ENCODE data around the gene MITF.

MITF gene

DNA sequence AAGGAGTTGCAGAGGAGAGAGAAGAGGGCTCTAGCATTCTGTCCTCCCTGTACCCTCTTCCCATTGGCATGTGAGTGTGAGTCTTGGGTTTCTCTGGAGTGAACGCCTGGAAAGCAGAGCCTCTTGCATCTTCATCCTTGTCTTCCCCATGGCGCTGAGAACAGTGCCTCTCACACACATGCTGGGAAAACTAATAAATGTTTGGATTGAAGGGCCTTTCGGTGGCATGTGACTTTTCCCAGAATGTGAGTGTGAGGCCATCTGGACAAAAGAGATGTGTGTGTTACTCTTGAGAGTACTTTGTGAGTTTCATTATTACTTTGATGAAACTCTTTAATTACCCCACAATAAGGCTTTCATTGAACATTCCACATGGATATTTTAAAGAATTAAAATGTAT, 122.3 kb downstream of the MITF start:
- DNase-seq (ENCODE audit: low read depth, low spot score) = no peak
- no peak overlapping the region for H3K4me3 ChIP-seq (ENCODE audit: low read length)

DNA sequence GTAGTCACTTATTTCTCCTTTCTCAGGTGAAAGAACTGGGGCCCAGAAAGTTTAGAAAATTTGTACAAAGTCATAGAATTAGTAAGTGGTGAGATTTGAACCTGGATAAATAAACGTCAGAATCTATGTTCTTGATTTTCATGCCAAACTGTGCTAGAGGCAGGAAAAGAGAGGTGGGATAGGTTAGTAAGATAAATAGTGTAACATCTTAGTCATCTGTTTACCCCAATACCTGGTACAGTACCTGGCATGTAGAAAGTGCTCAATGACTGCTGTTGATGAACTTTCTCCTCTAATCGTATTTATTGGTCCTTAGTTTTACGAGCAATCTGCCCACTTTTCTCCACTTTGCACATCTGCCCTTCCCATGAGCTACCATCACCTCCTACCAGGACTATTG, 124.9 kb downstream of the MITF start:
- no peak for DNase-seq (ENCODE audit: low read depth, low spot score)
- H3K4me3 ChIP-seq (ENCODE audit: low read length) = no peak overlapping the region

DNA sequence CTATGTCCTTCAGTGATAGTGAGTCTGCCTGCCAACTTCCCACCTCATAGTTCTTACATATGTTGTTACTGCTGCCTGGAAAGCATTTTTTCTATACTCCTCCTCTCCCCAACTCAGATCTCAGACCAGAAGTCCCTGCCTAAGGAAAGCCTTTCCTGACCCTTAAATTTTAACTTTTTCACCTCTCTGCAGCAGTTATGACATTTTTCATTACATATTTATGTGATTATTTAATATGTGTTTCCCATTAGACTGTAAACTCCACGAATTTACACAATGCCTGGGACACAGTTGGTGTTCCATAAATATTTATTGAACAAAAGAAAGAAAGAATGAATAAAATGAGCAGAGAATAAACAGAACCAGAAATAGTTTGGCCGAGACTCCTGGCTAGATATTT, 125.5 kb downstream of the MITF start:
- no peak for DNase-seq (ENCODE audit: low read depth, low spot score)
- no peak overlapping the region for H3K4me3 ChIP-seq (ENCODE audit: low read length)

DNA sequence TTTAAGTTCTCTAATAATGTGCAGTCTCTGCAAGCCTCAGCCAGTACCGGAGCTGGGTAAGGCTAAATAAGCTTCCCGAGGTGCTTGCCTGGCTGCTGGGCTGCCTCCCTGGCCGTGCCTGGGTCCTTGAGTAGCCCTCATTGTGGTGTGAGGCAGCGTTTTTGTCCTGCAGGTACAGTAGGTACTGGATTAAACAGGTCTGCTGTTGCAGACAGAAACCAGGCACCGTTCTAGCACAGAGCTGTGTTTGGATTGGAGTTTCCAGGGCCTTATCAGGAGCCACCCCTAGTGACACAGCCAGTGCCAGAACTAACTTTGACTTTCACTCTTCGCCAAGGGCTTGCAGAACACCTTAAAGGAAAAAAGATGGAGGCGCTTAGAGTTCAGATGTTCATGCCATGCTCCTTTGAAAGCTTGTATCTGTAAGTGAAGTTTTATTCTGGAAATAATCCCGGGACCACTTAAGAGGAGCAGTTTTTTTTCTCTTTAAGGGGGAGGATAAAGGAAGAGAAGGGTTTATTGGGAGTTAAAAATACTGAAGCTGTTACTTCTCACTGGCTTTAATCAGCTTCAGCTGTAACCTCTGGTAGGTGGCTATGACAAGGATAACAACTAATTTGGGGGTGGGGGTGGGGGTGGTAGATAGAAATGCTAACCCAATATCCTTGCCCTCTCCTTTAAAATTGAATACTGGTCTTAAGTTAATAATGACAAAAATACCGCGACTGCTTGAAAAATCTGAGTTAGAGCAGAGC, 126.8 kb downstream of the MITF start:
- no peak overlapping the region for H3K4me3 ChIP-seq (ENCODE audit: low read length)

DNA sequence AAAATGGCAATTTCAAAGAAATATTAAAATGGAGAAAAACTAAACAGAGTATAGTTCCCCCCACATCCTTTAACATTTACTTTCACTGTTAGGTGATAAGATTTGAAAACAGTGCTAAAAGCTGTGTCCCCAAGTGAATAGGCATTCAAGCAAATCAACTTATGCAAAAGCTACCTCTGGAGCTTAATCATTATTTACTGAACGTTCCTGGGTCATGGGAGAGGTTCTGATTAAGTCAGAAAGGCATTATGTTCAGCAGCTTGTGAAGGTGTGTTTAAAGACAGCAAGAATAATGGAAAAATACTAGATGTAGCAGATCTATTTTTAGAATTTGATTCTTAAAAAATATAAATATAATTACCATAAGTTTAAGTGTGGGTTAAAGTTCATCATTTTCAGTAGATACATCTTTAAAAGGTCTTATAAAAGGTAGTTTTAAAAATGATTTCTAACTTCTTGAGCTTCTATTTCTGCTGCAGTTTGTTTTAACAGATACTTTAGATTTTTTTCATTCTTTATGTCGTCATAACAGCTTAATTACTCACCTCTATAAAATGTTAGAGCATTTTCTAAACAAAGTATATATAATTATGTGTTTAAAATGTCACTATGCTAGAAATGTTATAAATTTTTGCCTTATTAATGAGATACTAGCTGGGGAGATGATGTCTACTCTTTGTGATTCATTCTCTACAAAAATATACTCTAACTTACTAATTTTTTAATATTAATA, 127.9 kb downstream of the MITF start:
- no peak for DNase-seq (ENCODE audit: low read depth, low spot score)
- H3K4me3 ChIP-seq (ENCODE audit: low read length) = no peak overlapping the region

More for the DNA sequence above, 126.8 kb downstream of the MITF start:
- DNase-seq (ENCODE audit: low read depth, low spot score) = no peak

DNA sequence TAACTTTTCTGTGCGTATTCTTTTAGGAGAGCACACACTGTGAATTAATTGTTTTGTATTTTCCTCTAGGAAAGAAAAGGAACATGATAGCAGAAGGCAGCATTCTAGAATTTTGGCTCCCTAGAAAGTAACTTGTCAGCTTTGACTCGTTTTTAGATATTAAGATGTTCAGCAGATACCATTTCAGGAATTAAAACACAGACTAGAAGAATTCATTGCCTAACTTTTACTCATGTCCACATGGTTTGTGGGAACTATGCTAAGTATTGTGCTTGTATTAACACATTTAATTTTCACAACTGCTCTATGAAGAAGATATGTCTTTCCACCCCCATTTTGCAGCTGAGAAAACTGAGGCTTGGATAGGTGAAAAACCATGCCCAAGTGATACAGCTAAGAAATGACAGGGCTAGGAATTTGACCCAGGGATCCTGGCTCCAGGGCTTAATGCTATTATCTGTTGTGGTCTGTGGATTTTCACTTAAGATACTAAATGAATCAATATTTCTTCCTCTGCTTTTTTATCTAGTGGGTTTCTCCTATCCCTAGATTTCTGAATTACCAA, 128.8 kb downstream of the MITF start:
- H3K4me3 ChIP-seq (ENCODE audit: low read length) = no peak overlapping the region

DNA sequence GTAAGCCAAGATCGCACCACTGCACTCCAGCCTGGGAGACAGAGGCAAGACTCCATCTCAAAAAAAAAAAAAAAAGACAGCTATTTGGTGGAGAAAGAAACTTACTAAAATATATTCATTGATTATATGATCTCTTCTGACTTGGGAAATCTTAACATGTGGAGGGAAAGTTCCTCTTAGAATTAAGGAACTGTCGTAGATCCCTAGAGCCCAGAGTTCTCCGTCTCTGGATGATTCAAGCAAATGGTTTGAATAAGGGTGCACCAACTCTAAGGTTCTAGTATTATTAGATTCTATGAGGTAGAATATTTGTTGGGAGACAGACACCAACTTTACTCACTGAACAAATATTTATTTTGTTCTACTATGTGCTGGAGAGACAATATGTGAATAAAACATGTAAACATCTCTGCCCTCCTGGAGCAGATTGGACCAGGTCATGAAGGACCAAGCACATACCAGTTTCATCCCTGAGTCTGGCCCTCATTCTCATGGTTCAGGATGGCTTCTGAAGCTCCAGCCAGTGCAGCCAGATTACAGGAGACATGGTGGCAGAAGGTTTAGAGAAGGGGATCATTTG, 129.7 kb downstream of the MITF start:
- H3K4me3 ChIP-seq (ENCODE audit: low read length) = no peak overlapping the region
- no peak for DNase-seq (ENCODE audit: low read depth, low spot score)

More for the DNA sequence above, 128.8 kb downstream of the MITF start:
- DNase-seq (ENCODE audit: low read depth, low spot score) = no peak

DNA sequence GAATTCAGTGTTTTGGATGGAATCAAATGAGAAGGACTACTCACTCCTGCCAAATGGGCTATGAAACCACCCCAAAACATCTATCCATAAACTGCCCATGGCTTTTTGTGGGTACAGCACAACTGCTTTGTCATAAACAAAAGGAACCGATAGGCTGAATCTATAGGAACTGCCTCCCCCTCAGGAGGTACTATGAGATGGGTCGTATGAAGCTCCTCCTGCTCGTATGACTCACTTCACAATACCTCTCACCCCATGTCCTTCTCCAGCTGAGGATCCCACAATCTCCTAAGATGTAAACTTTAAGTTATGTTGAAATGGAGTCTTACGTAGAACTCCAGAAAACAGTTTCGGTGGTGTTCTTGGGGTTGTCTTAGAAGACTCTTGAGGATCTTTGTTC, 130.4 kb downstream of the MITF start:
- no peak overlapping the region for H3K4me3 ChIP-seq (ENCODE audit: low read length)
- DNase-seq (ENCODE audit: low read depth, low spot score) = no peak

DNA sequence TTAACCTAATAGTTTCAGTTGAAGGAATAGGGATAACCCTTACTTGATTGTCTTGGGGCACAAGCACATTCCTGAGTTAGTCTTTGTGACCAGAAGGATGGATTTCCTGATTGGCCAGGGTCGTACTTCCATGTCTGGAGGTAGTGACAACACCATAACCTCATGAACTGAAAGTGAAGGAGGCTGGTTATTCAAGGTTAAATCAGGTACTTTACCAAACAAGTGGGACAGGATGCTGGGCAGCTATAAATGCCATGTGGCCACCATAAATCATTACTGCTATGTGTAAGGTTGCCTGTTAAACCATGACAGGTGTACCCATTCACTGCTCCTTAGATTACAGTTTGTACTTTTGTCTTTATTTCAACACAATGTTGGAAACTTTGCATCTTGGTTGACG, 132.0 kb downstream of the MITF start:
- no peak for DNase-seq (ENCODE audit: low read depth, low spot score)
- H3K4me3 ChIP-seq (ENCODE audit: low read length) = no peak overlapping the region

DNA sequence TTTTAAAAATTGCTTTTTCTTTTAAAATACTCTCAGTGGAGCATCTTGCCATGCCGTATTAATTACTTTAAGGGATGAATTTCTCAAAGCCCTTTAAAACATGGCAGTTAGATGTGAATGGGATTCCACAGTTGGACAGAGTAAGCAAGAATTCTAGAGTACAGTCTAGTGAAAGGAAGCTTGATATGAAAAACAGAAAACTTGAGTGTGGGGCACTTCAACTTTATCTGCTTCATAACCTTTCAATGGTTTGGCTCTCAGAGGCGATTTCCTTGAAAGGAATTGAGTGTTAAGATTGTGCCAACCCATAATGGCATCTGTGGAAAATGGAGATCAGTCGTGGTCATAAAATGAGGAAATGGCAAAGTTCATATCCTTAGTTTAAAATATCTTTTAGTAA, 132.6 kb downstream of the MITF start:
- DNase-seq (ENCODE audit: low read depth, low spot score) = no peak
- H3K4me3 ChIP-seq (ENCODE audit: low read length) = no peak overlapping the region

DNA sequence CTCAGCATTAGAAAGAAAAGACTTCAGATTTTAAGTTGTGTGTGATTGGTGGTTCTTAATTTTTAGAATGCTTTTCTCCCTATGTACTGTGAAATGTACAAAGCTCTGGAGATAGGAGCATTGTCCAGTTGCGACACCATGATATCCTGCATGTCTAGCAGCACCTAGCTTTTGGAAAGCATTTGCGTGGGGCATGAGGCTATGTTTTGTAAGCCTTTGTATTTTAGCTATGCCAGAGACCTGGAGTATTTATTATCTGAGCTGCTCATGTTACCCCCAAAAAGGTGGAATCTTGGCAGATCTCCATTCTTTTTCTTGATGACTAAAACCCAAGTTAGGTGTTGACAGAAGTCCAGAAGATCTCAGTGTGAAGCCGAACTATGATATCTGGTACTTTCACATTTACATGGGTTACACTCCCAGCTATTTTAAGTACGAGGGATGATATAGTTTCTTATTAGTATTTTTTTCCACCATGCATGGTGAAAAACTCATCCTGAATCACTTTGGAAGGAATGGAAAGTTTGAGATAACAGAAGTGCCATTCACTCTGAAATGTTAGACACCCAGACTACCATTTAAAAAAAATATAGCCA, 133.6 kb downstream of the MITF start:
- H3K4me3 ChIP-seq (ENCODE audit: low read length) = no peak overlapping the region

DNA sequence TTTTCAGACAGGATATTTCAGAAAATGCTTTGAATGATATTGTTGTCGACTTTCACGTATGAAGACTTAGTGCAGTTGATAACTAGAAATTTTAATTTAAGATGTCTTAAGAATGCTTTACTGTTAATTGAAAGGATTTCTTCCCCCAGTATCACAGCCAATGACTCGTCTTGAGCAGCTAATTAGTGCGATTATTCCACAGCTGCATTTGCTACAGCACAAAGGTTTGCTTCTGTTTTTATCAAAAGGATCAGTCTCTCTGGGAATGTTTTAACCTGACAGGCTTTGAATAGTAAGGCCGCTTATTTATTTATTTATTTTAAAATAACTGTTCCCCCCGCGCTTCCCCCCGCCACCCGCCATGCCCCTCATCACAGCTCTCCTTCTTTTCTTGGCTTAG, 136.8 kb downstream of the MITF start:
- no peak for DNase-seq (ENCODE audit: low read depth, low spot score)
- no peak overlapping the region for H3K4me3 ChIP-seq (ENCODE audit: low read length)

More for the DNA sequence above, 133.6 kb downstream of the MITF start:
- no peak for DNase-seq (ENCODE audit: low read depth, low spot score)

DNA sequence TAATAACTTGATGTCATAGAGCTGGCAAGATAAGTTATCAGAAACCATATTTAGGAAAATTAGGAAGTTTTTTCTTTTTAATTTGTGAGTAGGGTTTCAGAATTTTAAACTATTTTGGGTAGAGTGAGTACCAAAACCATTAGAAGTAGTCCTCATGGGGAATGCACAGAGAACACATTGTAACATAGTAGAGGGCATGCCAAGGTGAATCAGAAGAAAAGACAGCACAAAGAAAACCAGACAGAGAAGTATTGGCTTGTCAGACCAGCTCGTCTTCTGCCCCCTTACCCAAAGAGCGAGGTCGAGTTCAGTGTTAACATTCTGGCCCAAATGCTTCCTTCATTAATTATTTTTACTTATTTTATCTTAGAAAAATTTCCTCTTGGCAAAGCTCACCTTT, 139.0 kb downstream of the MITF start:
- DNase-seq (ENCODE audit: low read depth, low spot score) = no peak
- no peak overlapping the region for H3K4me3 ChIP-seq (ENCODE audit: low read length)

DNA sequence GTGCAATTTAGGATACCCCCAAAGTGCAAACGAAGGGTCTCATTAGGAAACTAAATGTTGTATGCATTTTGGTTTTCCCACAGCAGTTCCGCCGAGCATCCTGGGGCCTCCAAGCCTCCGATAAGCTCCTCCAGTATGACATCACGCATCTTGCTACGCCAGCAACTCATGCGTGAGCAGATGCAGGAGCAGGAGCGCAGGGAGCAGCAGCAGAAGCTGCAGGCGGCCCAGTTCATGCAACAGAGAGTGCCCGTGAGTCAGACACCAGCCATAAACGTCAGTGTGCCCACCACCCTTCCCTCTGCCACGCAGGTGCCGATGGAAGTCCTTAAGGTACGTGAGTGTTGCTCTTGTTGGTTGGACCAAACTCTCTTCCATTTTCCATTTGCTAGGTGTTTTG, 139.8 kb downstream of the MITF start:
- H3K4me3 ChIP-seq (ENCODE audit: low read length) = no peak overlapping the region
- no peak for DNase-seq (ENCODE audit: low read depth, low spot score)

DNA sequence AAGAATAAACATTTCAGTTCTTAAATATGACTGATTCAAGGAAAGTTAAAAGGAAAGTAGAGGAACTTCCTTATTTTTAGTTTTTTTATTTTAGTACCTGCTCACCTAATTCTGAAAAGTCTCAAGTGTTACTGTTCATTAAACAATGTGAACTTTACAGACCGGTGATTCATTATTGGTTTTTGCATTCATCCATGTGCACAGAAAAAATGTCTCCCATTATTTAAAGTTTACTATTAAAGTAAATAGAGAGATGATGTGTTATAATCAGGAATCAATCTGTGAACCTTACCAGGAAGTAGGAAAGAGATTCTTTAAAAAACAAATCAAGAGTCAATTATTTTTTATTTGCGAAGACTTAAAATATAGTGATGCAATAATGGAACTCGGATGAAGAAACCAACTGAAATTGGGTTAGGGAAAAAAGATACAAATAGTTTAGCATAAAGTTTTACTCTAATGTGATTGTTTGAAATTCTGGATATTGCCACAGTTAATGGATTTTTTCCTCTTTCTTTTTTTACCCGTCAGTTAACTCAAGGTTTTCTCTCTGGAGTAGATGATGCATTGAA, 140.9 kb downstream of the MITF start:
- no peak overlapping the region for H3K4me3 ChIP-seq (ENCODE audit: low read length)
- DNase-seq (ENCODE audit: low read depth, low spot score) = no peak

DNA sequence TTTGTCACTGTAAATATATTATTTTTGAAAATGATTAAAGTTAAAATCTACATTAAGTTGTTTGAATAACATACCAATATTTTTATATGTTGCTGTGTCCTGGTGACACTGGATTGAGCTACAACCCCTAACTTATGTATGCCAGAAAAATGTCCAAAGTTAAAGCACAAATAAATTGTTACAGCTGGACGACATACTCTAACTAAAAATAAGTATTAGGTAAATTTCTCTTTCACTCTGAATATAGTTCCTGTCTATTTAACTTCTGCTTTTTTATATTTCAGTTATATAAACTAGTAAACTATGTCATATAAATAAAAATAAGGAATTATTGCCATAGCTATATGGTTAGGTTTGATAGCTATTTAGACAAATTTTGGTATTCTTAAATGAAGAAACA, 141.8 kb downstream of the MITF start:
- no peak overlapping the region for H3K4me3 ChIP-seq (ENCODE audit: low read length)
- no peak for DNase-seq (ENCODE audit: low read depth, low spot score)

DNA sequence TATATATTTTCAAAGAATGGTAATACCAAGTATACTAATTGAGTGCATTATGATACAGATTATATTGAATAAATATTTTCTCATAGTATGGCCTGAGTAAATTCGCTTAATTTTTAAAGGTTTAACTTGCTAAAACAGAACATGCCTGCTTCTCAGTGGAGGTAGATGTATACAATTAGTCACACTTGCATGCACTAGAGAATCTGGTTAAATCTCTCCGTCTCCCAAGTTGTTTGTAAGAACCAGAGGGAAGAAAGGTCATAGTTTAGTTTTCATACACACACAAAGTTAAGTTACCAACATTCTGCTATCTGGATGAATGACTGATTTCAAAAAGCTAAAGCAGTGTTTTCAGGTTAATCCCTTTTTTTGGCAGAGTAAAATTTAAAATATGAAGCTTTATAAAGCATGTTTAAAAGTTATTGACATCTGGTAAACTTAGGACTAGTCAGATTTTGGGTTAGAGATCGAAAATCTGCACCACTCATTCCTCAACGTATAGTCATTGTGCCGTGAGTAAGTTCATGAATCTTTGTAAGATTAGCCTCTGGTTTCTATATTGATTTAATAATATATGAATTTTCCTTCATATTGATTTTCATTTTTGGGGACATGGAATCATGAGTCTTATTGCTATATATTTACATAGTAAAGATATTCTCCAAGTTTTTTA, 142.6 kb downstream of the MITF start:
- no peak overlapping the region for H3K4me3 ChIP-seq (ENCODE audit: low read length)
- DNase-seq (ENCODE audit: low read depth, low spot score) = no peak

DNA sequence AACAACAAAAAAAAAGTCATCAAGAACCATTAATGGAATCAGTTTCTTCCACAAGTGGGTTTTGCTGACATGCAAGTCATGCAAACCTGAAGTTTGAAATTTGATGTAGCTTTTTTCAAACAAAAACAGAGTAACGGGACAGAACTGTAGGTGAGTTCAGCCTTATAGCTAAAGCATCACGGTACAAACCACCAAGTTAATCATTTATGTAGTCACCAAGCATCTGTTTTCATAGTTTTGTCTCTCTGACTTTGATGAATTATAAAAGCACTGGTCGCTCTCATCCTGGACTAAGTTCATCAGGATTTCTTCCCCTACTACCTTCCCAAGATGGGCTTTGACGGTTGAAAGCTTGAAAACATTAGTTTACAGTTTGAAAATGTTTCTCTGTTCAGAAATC, 143.3 kb downstream of the MITF start:
- DNase-seq (ENCODE audit: low read depth, low spot score) = no peak
- no peak overlapping the region for H3K4me3 ChIP-seq (ENCODE audit: low read length)
